Heart left ventricle (tissue), 16 donors: ENCODE results near the gene DDX25. TPM values are rescaled to one million over a fixed set of nuclear protein-coding genes. Genes with fewer than 3 reads are reported as not detected.
"Not testable (repeated sequence)": the region's sequence is repeated elsewhere in the genome, so short reads cannot be mapped to it uniquely, and the experiment has no call there.

Source experiments
- ATAC-seq, 4 donors: fragments of 200-7000 bp; cut with Tn5 transposase; one replicate each; pipeline ENCODE4 v1.9.1; 2020 to 2022; ENCODE audit warnings: moderate library complexity in 4 of 4, mild to moderate bottlenecking in 3 of 4, moderate number of reproducible peaks in 1 of 4
- DNase-seq, 5 donors: peaks; one replicate each; pipeline ENCODE4 v3.0.0-alpha.2; 2020
- H3K27ac ChIP-seq, 12 donors: fragments of 200-600 bp; sonication (generic) in 4 of 12; one replicate each; pipeline versions ENCODE4 v1.5.0 to v1.8.0; 2016 to 2022; ENCODE audit warnings: mild to moderate bottlenecking in 2 of 12
- H3K27me3 ChIP-seq, 9 donors: fragments of 200-600 bp; sonication (generic) in 2 of 9; one replicate each; pipeline versions ENCODE4 v1.5.1 to v1.8.0; 2016 to 2022; ENCODE audit warnings: mild to moderate bottlenecking in 3 of 9
- H3K36me3 ChIP-seq, 9 donors: fragments of 200-600 bp; sonication (generic) in 2 of 9; one replicate each; pipeline versions ENCODE4 v1.5.0 to v1.8.0; 2018 to 2022; ENCODE audit warnings: mild to moderate bottlenecking in 2 of 9
- H3K4me1 ChIP-seq, 12 donors: fragments of 200-600 bp; sonication (generic) in 4 of 12; one replicate each; pipeline versions ENCODE4 v1.5.0 to v1.8.0; 2016 to 2022; ENCODE audit warnings: mild to moderate bottlenecking in 3 of 12
- H3K4me3 ChIP-seq, 12 donors: fragments of 200-600 bp; sonication (generic) in 4 of 12; one replicate each; pipeline versions ENCODE4 v1.5.0 to v1.8.0; 2017 to 2022; ENCODE audit warnings: mild to moderate bottlenecking in 9 of 12, moderate library complexity in 4 of 12
- H3K9me3 ChIP-seq, 12 donors: fragments of 200-600 bp; sonication (generic) in 4 of 12; one replicate each; pipeline versions ENCODE4 v1.5.0 to v1.8.0; 2016 to 2022; ENCODE audit warnings: mild to moderate bottlenecking in 1 of 12
- CTCF ChIP-seq, 12 donors: fragments of 200-600 bp; sonication (generic) in 4 of 12; IDR thresholded peaks; one replicate each; pipeline versions ENCODE4 v1.5.0 to v1.8.0; 2018 to 2022; ENCODE audit warnings: antibody characterized with exemption in 12 of 12, mild to moderate bottlenecking in 5 of 12
- POLR2A ChIP-seq, 2 donors: fragments of 450-650 bp; IDR thresholded peaks; one replicate each; pipeline ENCODE4 v1.6.1; 2017; ENCODE audit warnings: antibody characterized with exemption in 2 of 2, mild to moderate bottlenecking in 2 of 2, moderate library complexity in 2 of 2
- WGBS, 4 donors: extraction: QIAGEN DNeasy Blood & Tissue Kit in 2 of 4; methylation state at CpG; one replicate each; pipeline versions ENCODE4 v1.1.5 to v1.1.7; 2013 to 2018; 5-methylcytosine and 5-hydroxymethylcytosine counted together
- intact Hi-C, 10 donors: fragments of 100-400 bp; cut with DNase I; formaldehyde crosslinking; loops; one replicate each; pipeline versions ENCODE4 v1.11.1 to v1.14.2; 2022
- long read RNA-seq, 3 donors: library from polyadenylated mRNA; unstranded; transcript quantifications; one replicate each; pipeline ENCODE4 v2.0.0, GENCODE V29; 2020 to 2021
- polyA plus RNA-seq, 2 donors: library from polyadenylated mRNA; stranded (reverse); fragments of 200-250 nt; gene quantifications; one replicate each; pipeline ENCODE4 v1.2.3, GENCODE V29; 2013
- total RNA-seq, 9 donors: library from RNA; depleted of rRNA in 2 of 9; stranded (reverse); fragments of >200 nt in 2 of 9; fragmentation: NEBNext Ultra II Directional in 3 of 9; extraction: Animal tissue kit (Norgen Biotek cat#: 25700) in 3 of 9; gene quantifications; one replicate each; pipeline versions ENCODE4 v1.1.0 to v1.2.4, GENCODE V29; 2016 to 2023
- donor health status: ischemic (EF 13 %, LVEDD 7.1; RV severe dilation, severe dysfunction).
- donor health status: healthy with polysubstance abuse.
- donor health status: DM: no; HTN: yes; CAD: no.
- donor health status: DM: no; HTN: no; CAD: no.
- donor health status: ischemic (EF 25% LVEDD 6.9; RV normal size, moderate dysfunction).
- donor health status: ischemic (EF 25% LVEDD 5.7; RV mildly dilated, moderate dysfunction).
- donor health status: healthy.
- donor health status: DM: yes; HTN: yes; CAD: no.
- donor health status: ischemic (EF 35%, LVEDD 5.7; RV mildly dilated, moderate dysfunction).
- donor health status: nonischemic (EF 11% LVEDD 7.7; RV severe dilation, severe dysfunction).
- donor health status: DM: yes; HTN: yes; CAD: no.
- donor health status: PGD.
- donor health status: ischemic (EF 29% LVEDD 5.4; RV normal size, mild dysfunction).
- donor health status: nonischemic (EF 23%, LVEDD 6.1; RV moderate dilation, normal function).

The DDX25 gene
- total RNA-seq (not detected), polyA plus RNA-seq (not detected)
- long read RNA-seq, donor 1: 0 reads
- long read RNA-seq, donor 2: 0 reads
- long read RNA-seq, donor 3: 0 reads

GRCh38 chr11:125903711-125904659, at the start of gene DDX25:
Gene DDX25 (plus strand): TSS chr11:125904508. CDS start chr11:125904518, 10 bp downstream.
- Histone ChIP-seq H3K27ac (no peak within 1 kb of the TSS), H3K4me3 (peak within 1 kb of the TSS; percentile 54 to 80 (median 66)), H3K9me3 (no peaks in the 10 kb centered on the region), H3K27me3 (peaks cover 4 to 36% (median 13%) of the 10 kb centered on the region in 9 donors), H3K4me1 (peaks cover 0 to 31% (median 15%) of the 10 kb centered on the region in 12 donors), H3K36me3 (peaks cover 0 to 16% (median 11%) of the 10 kb centered on the region in 9 donors)
- intact Hi-C loops: no loop called here
- TF ChIP-seq CTCF (IDR thresholded peaks at IDR 0.05) (no peak), POLR2A (IDR thresholded peaks at IDR 0.05) (no peak)
- DNase-seq: no peak
- ATAC-seq: peak in 2 of 4 donors; percentile 15 to 17
- WGBS, 4 donors: 2 to 3% (median 2%) methylated on average over 32 to 81 of the region's 81 CpGs

GRCh38 chr11:125857670-125858069, 46.6 kb upstream of the DDX25 start:
- H3K36me3 ChIP-seq, H3K4me1 ChIP-seq, H3K4me3 ChIP-seq, intact Hi-C loops, H3K27ac ChIP-seq, H3K9me3 ChIP-seq, H3K27me3 ChIP-seq, DNase-seq, ATAC-seq: not testable (repeated sequence)
- WGBS, 4 donors: 83 to 86% (median 85%) methylated on average over 4 to 9 of the region's 9 CpGs

GRCh38 chr11:125862786-125863185, 41.5 kb upstream of the DDX25 start:
- H3K27me3 ChIP-seq, ATAC-seq, H3K9me3 ChIP-seq, intact Hi-C loops, H3K36me3 ChIP-seq, H3K27ac ChIP-seq, H3K4me3 ChIP-seq, DNase-seq, H3K4me1 ChIP-seq: not testable (repeated sequence)
- WGBS, 4 donors: 92 to 94% methylated on average over 33 of the region's 33 CpGs; no CpG with 5 or more reads in 2 of the 4 donors

GRCh38 chr11:125865354-125865753, 39.0 kb upstream of the DDX25 start:
- WGBS, 4 donors: 88 to 95% (median 93%) methylated on average over 4 of the region's 4 CpGs
- H3K4me3 ChIP-seq, H3K4me1 ChIP-seq, H3K27me3 ChIP-seq, H3K9me3 ChIP-seq, H3K36me3 ChIP-seq, DNase-seq, ATAC-seq, intact Hi-C loops, H3K27ac ChIP-seq: not testable (repeated sequence)

- Histone ChIP-seq H3K27ac (no peak overlapping the region), H3K27me3 (no peaks in the 10 kb centered on the region), H3K36me3 (no peaks in the 10 kb centered on the region), H3K9me3 (no peaks in the 10 kb centered on the region), H3K4me1 (no peaks in the 10 kb centered on the region), H3K4me3 (no peak overlapping the region)
- no peak for ATAC-seq
- DNase-seq: no peak
- intact Hi-C loops: no loop called here
- 69 to 78% (median 74%) methylated on average over 2 of the region's 2 CpGs for WGBS, 4 donors
- TF ChIP-seq POLR2A (IDR thresholded peaks at IDR 0.05) (no peak), CTCF (IDR thresholded peaks at IDR 0.05) (no peak)
Observed at GRCh38 chr11:125869521-125869920, 34.8 kb upstream of the DDX25 start.
